ENCODE data around the gene ANKRD62.
A peak's percentile ranks its signal among the peaks of the same experiment; 100 is the strongest.

Gene ANKRD62

DNA sequence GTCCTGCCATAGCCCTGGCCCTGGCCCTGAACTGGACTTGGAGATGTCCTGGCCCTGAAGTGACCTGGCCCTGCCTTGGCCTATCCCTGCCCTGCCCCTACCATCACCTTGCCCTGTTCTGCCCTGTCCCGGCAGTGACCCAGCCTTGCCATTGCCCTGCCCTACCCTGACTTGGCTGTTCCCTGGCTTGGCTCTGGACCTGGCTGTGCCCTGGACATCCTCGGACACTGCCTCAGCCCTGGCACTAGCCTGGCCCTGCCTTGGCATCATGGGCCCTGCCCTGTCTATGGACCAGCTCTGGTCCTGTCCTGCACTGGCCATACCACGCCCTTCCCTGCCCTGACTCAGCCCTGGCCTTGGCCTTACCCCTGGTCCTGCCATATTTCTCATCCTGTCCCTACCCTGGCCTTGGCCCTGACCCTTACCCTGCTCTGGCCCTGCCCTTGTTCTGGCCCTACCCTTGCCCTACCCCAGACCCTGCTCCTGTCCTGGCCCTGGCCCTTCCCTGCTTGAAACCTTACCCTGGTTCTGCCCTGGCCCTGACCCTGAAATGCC is 6.1 kb upstream of the ANKRD62 start:
- TF ChIP-seq, protein P1, sequence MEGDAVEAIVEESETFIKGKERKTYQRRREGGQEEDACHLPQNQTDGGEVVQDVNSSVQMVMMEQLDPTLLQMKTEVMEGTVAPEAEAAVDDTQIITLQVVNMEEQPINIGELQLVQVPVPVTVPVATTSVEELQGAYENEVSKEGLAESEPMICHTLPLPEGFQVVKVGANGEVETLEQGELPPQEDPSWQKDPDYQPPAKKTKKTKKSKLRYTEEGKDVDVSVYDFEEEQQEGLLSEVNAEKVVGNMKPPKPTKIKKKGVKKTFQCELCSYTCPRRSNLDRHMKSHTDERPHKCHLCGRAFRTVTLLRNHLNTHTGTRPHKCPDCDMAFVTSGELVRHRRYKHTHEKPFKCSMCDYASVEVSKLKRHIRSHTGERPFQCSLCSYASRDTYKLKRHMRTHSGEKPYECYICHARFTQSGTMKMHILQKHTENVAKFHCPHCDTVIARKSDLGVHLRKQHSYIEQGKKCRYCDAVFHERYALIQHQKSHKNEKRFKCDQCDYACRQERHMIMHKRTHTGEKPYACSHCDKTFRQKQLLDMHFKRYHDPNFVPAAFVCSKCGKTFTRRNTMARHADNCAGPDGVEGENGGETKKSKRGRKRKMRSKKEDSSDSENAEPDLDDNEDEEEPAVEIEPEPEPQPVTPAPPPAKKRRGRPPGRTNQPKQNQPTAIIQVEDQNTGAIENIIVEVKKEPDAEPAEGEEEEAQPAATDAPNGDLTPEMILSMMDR (conservative IDR thresholded peaks at IDR 0.05; ENCODE audit: low read depth, low read length): no peak
- no peak for DNase-seq (ENCODE audit: low read depth)
- no peak overlapping the region for H3K4me3 ChIP-seq (ENCODE audit: low read depth, low read length)

DNA sequence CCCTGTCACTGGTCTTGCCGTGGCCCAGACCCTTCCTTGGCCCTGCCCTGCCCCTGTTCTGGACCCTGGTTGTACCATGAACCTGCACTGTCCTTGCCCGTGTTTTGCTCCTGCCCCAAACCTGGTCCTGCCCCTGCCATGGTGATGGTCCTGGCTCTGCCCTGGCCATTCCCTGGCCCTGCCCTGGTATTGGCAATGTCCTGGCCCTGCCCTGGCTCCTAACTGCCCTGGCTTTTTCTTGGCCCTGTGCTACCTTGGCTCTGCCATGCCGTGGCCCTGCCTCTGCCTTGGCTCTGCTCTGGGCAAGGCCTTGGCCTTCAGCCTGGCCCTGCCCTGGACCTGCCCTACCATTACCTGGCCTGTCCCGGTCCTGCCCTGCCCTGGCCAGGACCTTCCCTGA is 5.5 kb upstream of the ANKRD62 start:
- H3K4me3 ChIP-seq (ENCODE audit: low read depth, low read length): no peak overlapping the region
- DNase-seq (ENCODE audit: low read depth): no peak
- TF ChIP-seq, protein P1 (conservative IDR thresholded peaks at IDR 0.05; ENCODE audit: low read depth, low read length): no peak

DNA sequence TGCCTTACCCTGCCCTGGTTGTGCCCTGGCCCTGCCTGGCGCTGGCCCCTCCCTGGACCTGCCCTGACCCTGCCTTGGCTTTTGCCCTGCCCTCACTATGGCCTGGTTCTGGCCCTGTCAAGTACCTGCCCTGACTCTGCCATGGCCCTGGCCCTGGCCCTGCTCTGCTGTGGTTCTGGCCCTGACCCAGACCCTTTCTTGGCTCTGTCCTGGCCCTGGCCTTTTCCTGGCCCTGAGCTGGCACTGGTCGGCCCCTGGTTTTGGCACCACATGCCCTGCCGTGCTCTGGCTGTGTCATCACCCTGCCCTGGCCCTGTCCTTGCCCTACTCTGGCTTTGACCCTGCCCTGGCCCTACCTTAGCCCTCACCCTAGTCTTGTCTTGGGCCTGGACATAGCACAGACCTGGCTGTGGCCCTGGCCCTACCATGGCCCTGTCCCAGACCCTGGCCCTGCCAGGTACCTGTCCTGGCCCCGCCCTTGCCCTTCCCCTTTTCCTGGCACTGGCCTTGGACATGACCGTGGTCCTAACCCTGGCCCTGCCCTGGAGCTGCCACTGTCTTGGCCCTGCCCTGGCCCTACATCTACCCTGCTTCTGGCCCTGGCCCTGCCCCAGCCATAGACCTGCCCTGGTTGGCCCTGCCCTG is 4.8 kb upstream of the ANKRD62 start:
- H3K4me3 ChIP-seq (ENCODE audit: low read depth, low read length): no peak overlapping the region
- TF ChIP-seq, protein P1 (conservative IDR thresholded peaks at IDR 0.05; ENCODE audit: low read depth, low read length): no peak
- DNase-seq (ENCODE audit: low read depth): no peak

DNA sequence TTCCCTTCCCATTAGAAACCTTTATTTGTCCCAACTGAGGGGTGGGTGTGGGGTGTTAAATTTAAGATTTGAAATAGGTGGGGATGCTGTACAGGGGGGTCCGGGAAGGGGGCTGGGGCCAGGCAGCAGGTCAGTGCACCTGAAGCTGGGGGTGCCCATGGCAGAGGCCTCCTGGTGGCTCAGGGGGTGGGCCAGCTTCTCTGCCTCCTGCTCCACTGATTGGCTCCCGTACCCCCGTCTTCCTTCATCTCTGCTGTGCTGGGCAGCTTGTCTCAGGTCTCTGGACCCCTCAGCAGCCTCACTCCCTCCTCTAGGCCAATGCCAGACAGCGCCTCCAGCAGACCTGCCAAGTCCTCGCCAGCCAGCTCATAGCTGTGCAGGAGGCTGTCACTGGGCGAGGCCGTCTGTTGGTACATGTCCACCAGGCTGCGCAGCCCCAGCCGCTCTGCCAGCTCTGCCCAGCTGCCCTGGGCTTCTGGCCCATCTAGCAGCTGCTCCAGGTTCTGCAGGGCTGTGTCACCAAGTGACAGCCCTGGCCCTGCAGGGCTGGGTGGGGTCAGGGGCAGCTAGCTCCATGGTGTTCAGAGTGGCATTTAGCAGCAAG is 2.0 kb upstream of the ANKRD62 start:
- TF ChIP-seq, protein P1 (conservative IDR thresholded peaks at IDR 0.05; ENCODE audit: low read depth, low read length): no peak
- no peak overlapping the region for H3K4me3 ChIP-seq (ENCODE audit: low read depth, low read length)
- DNase-seq (ENCODE audit: low read depth): no peak

DNA sequence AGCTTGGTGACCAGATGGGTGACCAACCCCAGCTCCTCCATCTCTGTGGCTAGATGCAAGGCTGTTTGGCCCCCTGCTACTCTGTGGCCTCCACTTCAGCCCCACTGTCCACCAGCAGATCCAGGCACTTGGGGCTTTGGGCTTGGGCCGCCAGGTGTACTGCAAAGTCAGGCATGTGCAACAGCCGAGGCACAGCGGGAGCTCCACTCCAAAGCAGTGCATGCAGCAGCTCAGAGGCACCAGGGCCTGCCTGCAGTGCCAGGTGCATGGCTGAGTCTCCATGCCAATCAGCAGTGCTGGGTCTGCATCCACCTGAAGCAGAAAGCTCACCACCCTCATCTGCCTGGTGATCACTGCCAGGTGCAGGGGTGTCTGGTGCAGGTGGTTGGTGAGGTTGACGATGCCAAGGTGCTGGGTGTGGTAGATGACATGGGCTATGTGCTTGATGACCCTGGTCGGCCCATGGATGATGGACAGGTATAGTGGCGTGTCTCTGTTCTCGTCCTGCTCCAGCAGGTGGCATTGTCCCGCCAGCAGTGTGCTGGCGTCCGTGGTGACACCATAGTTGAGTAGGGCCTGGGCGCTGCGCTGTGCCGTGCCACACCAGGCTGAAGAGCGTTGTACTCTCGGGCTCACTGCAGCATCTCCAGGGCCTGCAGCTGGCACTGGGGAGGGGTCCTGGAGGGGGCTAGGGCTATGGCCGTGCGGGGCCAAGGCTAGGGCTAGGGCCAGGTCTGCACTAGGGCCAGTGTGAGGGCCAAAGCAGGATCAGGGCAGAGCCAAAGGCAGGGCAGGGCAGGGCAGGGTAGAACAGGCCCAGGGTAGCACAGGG is 1.0 kb upstream of the ANKRD62 start:
- no peak for DNase-seq (ENCODE audit: low read depth)
- no peak overlapping the region for H3K4me3 ChIP-seq (ENCODE audit: low read depth, low read length)
- TF ChIP-seq, protein P1 (conservative IDR thresholded peaks at IDR 0.05; ENCODE audit: low read depth, low read length): peak; percentile 41

DNA sequence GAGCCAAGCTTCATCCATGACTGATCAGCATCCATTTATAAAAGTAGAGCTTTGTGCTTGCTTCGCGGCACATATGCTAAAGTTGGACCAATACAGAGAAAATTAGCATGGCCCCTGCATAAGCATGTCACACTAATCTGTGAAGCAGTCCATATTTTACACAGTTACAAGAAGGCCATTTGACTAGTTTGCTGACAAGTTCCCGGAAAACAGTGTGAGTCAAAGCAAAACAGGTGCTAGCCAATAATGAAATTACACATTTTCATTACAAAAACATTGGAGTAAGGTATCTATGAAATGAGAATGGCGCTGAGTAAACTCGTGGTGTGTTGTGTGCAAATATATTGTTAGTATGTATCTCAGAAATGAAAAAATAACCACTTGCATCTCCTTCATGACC is 4.7 kb downstream of the ANKRD62 start:
- no peak for DNase-seq (ENCODE audit: low read depth)
- TF ChIP-seq, protein P1 (conservative IDR thresholded peaks at IDR 0.05; ENCODE audit: low read depth, low read length): no peak
- H3K4me3 ChIP-seq (ENCODE audit: low read depth, low read length): no peak overlapping the region

Data from choroid plexus epithelial cell (primary cell).